HG03097 (cell line): ENCODE measurements around the gene SMOC2.
"Not testable (repeated sequence)": the region's sequence is repeated elsewhere in the genome, so short reads cannot be mapped to it uniquely, and the experiment has no call there.

ENCODE experiments used
- ATAC-seq: cut with Tn5 transposase; IDR thresholded peaks from one replicate; pipeline ENCODE4 v1.9.1; 2021; ENCODE audit not compliant: unreplicated experiment, low FRiP score

SMOC2 gene

GRCh38 chr6:168536196-168536595 lies 95.2 kb downstream of the SMOC2 start:
- ATAC-seq, result no peak

GRCh38 chr6:168536665-168537539 lies 95.9 kb downstream of the SMOC2 start:
- ATAC-seq, result no peak

GRCh38 chr6:168537540-168537884 lies 96.5 kb downstream of the SMOC2 start:
- ATAC-seq, result no peak

GRCh38 chr6:168538188-168538891 lies 97.4 kb downstream of the SMOC2 start:
- not testable (repeated sequence) for ATAC-seq

- no peak for ATAC-seq
These were observed 98.2 kb downstream of the SMOC2 start for GRCh38 chr6:168538892-168539811.

- ATAC-seq, result no peak
These were observed 99.8 kb downstream of the SMOC2 start for GRCh38 chr6:168540713-168541291.

GRCh38 chr6:168541307-168541706 lies 100.3 kb downstream of the SMOC2 start:
- ATAC-seq, result no peak

- ATAC-seq, result no peak
These were observed 101.3 kb downstream of the SMOC2 start for GRCh38 chr6:168542301-168542700.

GRCh38 chr6:168545428-168545827 lies 104.4 kb downstream of the SMOC2 start:
- no peak for ATAC-seq

- no peak for ATAC-seq
These were observed 105.2 kb downstream of the SMOC2 start for GRCh38 chr6:168546151-168546550.

GRCh38 chr6:168546730-168547129 lies 105.7 kb downstream of the SMOC2 start:
- no peak for ATAC-seq

GRCh38 chr6:168550326-168550725 lies 109.3 kb downstream of the SMOC2 start:
- ATAC-seq, result no peak

GRCh38 chr6:168554472-168554871 lies 113.5 kb downstream of the SMOC2 start:
- ATAC-seq, result no peak

GRCh38 chr6:168554898-168555617 lies 114.1 kb downstream of the SMOC2 start:
- ATAC-seq, result no peak

GRCh38 chr6:168555618-168556273 lies 114.8 kb downstream of the SMOC2 start:
- ATAC-seq, result no peak

- no peak for ATAC-seq
These were observed 116.5 kb downstream of the SMOC2 start for GRCh38 chr6:168557512-168557911.

GRCh38 chr6:168558686-168559085 lies 117.7 kb downstream of the SMOC2 start:
- no peak for ATAC-seq

- ATAC-seq, result no peak
These were observed 118.7 kb downstream of the SMOC2 start for GRCh38 chr6:168559574-168560098.

GRCh38 chr6:168560126-168560525 lies 119.1 kb downstream of the SMOC2 start:
- ATAC-seq, result no peak
